Amniotic stem cell (primary cell): Measurements from ENCODE around the gene AFDN.

Source experiments
- DNase-seq: peaks from one replicate; lab custom pipeline; 2025; lab: John Stamatoyannopoulos, UW

The AFDN gene

DNA sequence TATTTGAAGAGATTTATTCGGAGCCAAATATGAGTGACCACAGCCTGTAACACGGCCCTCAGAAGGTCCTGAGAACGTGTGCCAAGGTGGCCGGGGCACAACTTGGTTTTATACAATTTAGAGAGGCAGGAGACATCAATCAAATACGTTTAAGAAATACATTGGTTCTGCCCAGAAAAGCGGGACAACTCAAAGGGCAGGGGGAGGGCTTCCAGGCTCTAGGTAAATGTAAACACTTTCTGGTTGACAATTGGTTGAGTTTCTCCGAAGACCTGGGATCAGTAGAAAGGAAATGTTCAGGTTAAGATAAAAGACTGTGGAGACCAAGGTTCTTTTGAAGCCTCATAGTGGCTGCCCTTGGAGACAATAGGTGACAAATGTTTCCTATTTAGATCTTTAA is 151.9 kb downstream of the AFDN start:
- no peak for DNase-seq

DNA sequence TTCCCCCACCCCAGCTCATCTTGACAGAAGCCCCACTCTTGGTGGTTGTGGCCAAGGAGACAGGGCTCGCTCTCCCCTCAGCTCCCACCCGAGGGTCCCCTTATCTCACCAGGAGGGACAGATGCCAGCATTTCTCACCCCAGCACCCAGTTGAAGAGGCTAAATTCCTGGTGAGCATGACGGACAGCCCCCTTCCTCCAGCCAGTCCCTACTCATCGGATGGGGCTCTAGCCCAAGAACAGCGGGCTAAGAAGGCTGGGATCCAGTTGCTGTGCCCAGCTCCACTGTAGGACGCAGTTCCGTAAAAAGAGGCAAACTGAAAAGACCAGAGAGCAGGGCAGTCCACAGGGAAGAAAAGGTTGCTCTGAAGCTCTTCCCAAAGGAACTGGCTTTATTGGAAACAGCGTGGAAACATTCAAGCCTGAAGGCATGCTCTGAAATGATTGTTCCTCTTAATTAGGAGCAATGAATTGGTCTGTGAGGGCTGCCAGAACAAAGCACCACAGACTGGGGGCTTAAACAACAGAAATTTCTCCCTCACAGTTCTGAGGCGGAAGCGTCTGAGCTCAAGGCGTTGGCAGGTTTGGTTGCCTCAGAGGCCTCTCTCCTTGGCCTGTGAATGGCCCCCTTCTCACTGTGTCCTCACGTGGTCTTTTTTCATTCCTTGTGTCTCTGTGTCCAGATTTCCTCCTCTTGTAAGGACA is 152.9 kb downstream of the AFDN start:
- DNase-seq = no peak

DNA sequence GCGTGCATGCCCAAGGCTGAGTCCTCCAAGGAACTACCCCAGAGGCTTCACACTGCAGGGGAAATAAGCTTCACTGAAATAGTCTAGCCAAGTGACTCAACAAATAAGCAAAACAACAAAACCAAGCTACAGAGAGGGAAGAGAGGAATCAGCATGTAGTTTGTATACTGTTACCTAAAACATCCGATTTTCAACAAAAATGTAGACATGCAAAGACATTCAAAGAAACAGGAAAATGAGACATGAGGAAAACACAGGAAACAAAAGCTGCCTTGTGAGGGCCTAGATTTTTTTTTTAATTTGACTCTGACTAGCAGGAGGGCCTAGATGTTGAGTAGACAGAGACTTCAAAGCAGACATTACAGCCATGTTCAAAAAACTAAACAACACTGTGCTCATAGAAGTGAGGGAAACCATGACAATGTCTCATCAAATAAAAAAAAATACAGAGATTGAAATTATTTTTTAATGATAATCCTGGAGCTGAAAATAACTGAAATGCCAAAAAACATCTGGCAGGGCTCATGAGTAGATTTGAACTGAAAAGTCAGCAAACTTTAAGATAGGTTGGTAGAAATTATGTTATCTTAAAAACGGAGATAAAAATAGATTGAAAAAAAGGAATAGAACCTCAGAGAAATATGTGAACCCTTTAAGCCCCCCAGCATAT is 154.3 kb downstream of the AFDN start:
- no peak for DNase-seq

DNA sequence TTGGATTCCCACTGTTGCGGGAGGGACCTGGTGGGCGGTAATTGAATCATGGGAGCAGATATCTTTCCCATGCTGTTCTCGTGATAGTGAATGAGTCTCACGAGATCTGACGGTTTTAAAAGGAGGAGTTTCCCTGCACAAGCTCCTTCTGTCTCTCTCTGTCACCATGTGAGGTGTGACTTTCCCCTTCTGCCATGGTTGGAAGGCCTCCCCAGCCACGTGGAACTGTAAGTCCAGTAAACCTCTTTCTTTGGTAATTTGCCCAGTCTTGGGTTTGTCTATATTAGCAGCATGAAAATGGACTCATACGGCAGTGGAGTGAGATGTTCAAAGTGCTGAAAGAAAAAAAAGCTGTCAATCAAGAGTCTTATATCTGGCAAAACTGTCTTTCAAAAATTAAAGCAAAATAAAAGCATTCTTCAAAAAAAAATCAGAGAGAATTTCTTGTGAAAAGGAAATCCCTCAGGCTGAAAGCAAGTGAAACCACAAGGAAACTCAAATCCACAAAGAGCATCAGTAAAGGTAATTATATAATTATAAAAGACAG is 155.3 kb downstream of the AFDN start:
- DNase-seq = no peak

DNA sequence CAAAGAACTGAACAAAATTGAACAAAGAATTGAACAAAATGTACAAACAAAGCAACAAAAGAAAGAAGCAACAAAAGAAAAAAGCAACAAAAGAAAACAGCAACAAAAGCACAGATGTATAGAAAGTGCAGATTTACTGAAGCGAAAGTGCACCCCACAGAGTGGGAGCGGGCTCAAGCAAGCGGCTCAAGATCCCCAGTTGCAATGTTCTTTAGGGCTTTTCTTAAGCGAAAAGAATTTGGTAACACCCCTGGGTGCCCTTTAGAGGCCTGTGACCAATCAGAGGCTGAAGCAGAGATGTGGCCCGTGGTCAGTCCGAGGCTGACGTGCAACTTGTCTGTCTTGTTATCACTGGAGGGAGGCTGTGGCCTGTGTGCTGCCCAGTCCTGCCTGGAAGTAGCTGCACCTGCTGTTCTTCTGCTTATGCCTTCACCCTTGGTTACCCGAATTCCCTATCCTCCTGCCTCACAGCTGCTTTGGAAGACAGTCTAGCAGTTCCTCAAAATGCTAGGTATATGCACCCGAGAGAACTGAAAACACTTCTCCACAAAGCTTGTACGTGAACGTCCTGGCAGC is 157.5 kb downstream of the AFDN start:
- DNase-seq = no peak

DNA sequence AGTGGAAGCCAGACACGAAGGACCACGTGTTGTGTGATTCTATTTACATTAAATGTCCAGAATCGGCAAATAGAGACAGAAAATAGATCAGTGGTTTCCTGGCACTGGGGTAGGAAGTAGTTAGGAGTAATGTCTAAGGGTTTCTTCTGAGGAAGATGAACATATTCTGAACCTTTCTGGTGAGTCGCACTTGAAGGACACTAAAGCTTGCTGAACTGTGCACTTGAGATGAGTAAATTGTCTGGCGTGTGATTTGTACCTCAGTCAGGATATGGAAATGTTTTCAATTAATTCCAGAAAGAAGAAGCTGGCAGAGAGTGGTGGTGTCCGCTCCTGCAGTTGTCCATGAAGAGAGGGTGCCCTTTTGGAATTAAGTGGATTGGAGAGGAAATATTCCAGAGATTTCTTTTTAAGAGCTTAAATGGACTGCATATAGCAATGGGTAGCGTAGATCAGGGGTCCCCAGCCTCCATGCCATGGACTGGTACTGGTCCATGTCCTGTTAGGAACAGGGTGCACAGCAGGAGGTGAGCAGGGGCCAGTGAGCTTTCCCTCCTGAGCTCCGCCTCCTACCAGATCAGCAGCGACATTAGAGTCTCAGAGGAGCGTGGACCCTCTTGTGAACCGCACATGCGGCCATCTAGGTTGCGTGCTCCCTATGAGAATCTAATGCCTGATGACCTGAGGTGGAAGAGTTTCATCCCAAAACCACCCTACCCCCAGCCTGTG is 158.3 kb downstream of the AFDN start:
- DNase-seq = no peak

DNA sequence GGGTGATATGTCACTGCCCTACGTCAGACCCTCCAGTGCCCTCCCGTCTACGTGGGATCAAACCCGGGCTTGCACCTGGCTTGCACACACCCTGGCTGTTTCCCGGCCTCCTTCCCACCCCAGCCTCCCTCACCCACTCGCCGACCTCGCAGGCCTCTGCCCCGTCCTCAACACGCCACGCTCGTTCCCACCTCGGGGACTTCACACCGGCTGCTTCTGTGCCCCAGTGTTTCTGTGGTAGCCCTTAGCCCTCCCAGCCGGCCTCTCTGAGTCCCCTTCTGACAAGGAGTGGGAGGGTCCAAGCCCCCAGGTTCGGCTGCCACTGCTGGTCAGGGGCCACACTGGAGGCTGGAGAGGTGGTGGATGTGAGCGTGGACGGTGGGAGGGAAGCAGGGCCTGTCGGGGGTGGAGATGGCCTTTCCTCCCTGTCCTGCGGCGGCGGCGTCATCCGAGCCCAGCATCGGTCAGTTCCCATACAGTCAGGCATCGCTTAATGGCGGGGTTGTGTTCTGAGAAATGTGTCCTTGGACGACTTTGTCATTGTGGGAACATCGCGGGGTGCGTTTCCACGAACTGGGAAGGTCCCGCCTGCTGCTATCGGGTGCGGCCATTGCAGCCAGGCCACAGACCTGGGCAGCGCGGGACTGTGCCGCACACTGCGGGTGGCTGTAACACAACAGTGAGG is 159.3 kb downstream of the AFDN start:
- DNase-seq = no peak

DNA sequence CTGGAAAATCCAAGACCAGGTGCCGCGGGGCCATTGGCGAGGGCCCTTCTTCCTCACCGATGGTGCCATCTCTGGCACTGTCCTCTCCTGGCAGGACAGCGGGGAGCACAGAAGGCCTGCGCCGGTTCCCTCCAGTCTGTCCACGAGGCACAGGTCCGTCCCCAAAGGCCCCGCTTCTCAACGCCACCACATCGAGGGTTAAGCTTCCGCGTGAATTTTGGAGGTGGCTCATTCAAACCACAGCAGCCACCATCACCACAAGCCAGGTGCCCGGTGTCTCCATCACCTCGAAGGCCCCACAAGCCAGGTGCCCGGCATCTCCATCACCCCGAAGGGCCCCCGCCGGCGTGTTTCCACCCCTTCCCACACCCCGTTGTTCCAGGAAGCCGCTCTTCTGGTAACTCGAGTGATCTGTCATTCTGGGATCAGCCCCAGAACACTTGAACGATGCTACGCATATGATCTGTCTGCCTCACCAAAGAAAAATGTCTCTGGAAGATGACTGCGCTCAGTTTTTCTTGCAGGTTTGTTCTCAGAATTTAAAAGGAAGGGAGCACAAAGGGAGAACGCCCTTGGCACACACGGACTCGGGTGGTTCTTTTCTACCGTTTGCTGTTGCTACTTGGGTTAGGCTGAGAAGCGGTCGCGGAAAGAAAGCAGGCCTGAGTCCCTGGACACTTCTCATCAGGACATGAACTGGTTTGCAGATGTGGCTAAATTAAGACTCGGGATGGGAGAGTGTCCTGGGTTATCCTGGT is 160.9 kb downstream of the AFDN start:
- DNase-seq = no peak

DNA sequence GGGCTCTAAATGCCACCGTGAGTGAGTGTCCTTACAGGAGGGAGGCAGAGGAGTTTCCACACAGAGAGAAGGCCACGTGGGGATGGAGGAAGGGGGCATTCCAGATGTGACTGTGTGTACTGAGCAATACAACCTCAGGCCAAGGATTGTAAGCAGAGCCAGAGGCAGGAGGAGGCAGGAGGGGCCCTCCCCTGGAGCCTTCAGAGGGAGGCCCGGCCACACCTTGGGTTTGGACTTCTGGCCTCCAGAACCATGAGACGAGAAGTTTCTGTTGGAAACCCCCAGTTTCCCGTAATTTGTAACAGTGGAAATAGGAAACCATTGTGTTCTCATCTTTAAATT is 161.4 kb downstream of the AFDN start:
- DNase-seq = no peak

DNA sequence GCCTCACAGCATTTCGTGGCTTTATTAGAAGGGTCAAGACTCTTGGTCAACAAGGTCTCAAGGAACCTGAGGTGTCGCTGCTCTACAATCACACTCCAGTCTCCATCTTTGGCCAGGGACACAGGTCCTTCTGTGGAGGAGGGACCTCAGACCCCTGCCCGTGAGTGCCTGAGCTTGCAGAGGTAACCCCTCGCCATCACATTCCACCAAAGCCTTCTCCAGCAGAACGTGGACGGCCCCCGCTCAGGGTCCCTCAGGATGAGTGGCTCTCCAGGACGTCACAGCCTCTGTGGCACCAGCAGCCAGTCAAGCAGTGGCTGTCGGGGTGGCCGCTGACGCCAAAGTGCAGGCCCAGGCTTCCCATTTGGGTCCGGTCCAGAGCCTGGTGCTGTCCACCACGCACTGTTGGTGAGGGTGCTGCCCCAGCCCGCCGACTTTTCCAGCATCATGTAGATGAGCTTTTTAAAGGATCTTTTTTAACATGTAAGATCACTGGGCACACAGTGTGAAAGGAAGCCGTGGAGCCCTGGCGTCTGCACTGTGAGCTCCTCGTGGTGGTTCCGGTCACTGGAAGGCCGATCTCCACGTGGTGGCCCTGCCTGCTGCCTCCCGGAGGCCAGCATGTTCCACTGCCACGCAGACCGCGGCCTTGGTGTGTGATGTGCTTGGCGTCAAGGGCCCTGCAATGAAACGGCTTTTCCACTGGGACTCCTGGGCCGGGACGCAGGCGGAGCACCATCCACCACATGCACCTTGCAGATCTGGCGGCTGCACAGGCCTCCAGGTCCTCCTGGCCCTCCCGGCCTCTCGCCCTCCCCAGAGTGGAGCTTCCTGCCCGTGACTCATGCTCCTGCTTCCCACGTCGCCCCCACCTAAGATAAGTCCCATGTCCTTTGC is 162.5 kb downstream of the AFDN start:
- no peak for DNase-seq

DNA sequence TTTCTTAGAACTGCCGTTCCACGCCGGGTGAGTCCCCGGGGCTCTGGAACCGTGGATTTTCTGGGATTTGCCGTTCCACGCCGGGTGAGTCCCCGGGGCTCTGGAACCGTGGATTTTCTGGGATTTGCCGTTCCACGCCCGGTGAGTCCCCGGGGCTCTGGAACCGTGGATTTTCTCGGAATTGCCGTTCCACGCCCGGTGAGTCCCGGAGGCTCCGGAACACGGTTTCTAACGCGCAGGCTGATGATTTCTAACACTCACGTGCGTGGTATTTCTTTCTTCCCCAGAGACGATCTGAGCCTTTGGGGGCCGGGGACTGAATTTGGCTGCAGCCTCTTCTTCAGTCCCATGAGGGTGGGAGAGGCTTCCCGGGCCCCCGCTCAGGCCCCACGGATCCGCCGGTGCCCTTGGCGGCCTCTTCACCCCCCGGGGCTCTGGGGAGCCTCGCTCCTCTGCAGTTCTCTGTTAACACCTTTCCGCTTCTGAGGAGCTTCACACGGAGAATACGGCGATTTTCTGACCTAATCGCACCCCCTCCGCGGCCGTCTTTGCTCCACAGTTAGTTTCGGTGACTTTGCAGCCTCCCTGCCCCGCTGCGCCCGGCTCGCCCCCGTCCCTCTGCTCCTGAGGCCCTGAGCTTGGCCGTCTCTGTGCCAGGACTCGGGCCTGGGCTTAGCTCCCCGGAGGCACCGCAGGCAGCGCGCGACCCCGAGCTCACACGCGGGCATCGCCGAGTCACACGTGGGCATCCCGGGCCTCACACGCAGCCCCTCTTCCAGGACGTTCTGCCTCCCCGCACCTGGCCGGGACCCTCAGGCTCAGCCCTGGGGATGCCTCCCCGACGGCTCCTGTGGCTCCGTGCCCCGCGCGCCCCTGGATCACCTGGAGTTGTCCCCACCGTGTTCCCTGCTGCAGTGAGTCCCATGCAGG is 163.6 kb downstream of the AFDN start:
- no peak for DNase-seq

DNA sequence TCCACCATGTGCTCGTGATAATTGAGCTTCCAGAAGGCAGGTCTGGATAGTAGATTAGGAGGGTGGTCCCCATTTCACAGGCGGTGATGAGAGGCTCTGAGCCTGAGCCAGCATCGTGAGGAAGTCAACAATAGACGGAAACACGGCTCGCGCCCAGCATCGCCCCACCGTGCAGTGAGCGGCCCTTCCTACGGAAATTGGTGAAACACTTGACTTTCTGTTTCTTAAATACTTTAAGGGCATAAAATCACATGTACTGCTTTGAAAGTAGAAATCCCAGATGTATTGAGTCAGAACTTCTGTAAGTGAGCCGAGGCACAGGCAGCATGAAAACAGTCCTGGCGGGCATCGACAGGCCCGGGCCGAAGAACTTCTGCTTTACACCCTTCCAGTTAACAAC is 166.5 kb downstream of the AFDN start:
- no peak for DNase-seq

DNA sequence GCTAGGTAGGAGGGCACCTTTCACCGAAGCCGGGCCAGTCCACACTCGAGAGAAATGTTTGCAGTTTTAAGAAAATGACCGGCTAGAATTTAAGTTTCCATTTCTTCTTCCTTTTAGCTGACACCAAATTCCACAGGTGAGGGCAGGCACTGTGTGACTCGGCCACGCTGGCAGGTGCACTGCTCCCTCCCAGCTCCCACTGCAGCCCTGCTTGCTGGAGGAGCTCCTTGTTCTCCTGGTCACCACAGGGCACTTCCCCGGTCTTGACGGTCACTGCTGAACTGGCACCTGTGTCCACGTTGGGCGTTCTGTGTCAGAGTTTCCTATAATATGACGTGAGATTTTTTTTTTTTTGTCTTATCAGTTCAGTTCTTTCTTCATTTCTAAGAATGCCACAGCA is 167.1 kb downstream of the AFDN start:
- DNase-seq = no peak

DNA sequence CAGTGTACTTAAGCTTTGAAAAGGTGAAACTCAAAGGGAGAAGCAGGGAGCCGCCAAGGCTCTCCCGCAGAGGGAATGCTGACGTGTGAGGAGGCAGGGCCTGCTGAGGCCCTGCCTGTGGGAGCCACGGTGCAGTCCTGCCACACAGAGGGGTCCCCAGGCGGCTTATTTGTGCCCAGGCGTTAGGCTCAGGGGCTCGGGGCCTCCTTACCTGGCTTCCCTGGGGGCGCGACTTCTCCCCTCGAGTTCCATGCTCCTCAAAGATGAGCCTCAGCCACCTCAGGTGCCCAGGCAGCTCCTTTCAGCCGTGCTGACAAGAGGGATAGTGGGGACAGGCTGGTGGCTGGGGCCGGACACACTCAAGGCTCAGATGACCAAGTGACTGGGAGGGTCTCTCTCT is 168.6 kb downstream of the AFDN start:
- DNase-seq = no peak

DNA sequence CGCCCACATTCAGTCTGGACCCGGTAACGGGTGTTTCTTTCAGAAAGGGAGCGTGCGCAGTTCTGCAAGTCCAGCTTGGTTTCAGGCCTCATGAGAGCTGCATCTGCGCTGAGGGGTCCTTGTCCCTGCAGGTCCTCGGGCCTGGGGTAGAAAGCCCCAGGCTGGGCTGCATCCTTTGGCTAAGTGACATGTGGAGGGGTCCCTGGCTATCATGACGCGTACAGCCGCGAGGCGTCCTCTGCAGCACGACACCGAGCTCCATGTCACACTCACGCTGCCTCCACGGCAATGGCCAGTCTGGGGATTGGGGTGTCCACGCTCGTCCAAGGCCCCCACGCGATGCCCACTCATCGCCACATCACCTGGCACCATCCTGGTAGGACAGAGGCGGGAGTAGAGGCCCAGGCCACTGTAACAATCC is 169.0 kb downstream of the AFDN start:
- DNase-seq = no peak

DNA sequence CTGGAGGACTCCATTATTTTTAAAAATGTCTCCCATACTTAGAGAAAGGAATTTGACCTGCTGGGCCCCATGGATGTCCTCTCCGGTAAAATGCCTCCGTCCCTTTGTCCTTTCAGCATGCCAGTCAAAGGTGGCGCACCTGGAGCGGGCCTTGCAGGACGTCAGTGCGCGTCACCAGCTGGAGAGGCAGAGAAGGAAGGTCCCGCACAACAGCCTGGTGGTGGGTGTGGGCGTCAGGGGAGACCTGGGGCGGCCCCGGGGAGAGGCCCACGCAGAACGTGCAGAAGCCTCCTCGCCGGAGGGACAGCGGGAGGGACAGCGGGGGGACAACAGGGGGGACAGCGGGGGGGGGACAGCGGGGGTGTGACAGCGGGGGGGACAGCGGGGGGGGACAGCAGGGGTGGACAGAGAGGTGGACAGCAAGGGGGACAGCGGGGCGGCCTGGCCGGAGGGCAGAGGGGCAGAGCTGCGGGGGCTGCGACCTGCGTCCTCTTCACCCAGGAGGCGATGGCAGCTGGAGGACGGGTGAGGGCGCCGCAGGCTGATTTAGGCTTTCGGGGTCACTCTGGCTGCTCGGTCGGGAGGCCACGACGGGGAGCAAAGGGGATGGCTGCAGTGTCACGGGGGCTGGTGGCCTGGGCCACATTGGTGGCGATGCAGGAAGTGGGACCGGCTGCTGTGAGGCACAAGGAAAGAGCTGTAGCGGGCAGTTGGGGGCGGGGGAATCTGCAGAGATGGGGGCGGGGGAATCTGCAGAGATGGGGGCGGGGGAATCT is 169.9 kb downstream of the AFDN start:
- DNase-seq = no peak

DNA sequence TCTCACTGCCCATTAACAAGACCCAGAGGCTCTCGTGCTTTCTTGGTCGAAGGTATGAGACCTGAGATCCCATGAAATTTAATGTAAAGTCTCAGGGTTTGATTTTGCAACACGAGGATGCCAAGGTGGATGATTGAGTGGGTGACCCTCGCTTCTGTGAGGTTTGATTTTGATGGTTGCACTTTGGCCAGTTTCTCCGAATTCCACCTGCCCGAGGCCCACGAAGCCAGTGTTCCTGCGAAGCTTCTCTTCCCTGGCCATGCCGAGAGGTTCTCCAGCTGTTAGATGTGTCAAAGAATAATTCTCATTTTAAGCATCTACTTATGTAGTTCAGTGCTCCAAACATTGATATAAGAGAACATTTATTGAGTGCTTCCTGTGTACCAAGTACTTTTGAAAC is 170.9 kb downstream of the AFDN start, which contains the start of gene KIF25:
Gene KIF25, plus strand, starts transcription at position 30 of the 400 bp plus-strand sequence. CDS start 31,915 bp downstream, outside the sequence.
- no peak for DNase-seq

DNA sequence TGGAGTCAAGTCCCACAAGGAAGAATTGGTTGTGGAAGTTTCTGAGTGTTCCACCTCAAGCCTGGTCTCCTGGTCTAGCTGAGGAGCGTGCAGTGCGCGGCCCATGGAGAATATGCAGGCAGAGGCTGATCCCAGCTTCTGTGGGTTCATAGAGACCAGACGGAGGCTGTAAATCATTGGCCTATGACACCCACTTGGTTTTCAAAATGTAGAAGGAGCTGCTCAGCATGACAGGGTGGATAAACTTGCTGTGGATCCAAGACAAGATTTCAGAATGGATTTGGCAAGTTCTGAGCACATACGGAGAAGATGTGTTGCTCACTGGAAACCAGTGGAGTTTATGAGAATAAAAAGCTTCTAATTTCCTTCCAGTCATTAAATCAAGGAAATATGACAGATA is 171.5 kb downstream of the AFDN start:
- DNase-seq = no peak
